Stimulated activated CD8-positive, alpha-beta memory T cell treated with anti-CD3 and anti-CD28 coated beads, Interleukin-4, amount 100 ng/mL, for 1 hour (primary cell): ENCODE measurements around the gene CACNA2D2.

Source experiments
- DNase-seq, 2 donors: peaks; one replicate each; pipeline ENCODE4 v3.0.0-alpha.2; 2020; ENCODE audit warnings: low read depth in 2 of 2, low spot score in 1 of 2

Gene CACNA2D2

DNA sequence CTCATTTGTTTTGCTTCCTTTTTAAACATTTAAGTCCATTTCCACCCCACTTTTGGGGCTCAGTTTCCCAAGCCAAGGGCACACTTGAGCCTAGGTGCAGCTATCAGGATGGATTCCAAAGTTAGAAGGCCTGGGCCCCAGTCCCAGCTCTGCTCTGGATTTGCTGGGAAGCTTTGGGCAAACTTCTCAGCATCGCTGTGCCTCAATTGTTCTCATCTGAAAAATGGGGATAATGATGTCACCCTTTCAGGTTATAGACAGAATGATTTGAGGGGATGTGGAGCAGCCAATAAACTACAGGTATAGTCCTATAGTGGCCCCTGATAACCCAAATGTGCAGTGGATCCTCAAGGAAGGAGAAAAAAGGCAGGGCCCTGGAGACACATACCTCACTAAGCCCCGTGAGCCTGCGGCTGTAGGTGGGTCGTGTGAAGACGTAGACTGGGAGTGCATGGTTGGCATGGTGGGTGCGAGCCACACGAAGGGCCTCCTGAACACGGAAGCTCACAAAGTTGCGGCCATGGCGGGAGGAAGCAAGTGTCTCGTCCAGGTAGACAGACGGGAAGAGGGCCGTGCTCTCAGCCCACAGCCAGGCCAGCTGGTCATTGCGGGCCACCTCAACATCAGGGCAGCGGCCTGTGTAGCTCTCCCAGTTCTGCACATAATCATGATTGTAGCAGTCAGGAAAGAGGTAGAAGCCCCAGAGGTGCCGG lies 184.1 kb downstream of the CACNA2D2 start:
- DNase-seq: no peak

DNA sequence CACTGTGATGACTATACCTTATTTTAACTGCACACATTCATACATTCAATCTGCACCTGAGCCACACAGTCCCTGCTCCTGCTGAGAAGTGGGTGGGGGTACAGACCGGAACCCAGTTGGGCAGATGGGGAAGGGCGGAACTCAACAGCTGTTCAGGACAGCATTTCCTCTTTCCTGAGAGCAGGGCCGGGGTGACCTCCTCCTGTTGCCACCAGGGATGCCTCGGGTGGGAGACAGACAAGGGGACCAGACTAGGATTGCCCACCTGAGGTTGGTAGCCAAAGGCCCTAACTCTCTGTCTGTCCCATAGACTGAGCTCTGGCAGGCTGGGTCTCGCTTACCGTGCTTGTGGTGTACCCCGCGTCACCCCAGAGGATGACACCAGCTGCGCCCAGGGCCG lies 184.8 kb downstream of the CACNA2D2 start:
- no peak for DNase-seq

DNA sequence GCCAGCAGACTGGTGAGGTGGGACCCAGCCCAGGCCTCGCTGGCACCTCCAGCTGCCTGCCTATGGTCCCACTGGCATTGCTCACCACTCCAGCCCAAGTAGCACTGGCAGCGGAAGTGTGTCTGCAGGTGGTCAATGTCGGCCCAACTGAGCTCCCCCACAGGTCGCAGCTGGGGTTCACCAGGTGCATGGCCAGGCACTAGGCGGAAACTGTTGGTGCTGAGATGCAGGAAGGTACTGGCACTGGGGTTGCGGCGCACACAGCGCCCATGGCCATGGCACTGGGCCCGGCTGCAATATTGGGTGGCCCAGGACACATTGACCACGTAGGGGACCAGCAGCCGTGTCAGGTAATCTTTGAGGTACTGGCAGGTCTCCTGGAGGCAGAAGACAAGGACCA lies 185.3 kb downstream of the CACNA2D2 start:
- DNase-seq: no peak

- no peak for DNase-seq
These were observed 186.1 kb downstream of the CACNA2D2 start for GRCh38 chr3:50317300-50317699.

- DNase-seq: no peak
These were observed 186.7 kb downstream of the CACNA2D2 start for GRCh38 chr3:50316657-50317242.

DNA sequence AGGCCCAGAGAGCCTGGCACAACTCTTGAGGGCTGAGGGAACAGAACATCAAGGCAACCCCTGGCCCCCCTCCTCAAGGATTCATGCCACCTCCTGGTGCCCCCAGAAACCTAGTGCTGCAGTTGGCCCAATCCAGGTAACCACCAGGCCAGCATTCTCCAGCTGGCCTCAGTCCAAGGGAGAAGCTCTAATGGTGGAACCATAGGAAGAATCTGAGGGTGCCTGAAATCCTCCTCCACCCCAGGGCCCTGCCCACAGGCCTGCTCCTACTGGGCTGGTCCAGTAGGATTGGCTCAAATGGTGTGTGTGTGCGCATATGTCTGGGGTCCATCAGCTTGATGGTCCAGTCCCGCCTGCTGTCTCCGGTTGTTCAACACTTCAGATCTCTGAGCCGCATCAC lies 188.6 kb downstream of the CACNA2D2 start:
- DNase-seq: no peak

DNA sequence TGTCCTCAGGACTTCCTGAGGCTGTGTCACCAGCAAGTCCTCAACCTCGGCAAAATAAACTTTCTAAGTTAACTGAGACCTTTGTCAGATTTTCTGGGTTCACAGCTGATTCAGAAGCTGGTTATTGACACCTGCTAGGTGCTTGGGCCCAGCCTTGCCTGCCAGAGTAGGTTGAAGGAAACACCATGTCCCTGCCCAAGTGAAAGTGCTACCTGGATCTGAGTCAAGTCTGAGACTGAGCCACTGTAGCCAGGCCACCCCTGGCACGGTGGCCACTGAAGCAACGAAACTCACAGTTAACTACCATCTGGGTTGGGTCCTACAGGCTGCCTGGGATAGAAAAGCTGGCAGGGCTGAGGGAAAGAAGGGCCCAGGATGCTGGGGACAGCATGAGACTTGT lies 189.1 kb downstream of the CACNA2D2 start:
- no peak for DNase-seq
